ENCODE data around the gene BCAM. TPM values are rescaled to one million over a fixed set of nuclear protein-coding genes. Genes with fewer than 3 reads are reported as not detected.

BCAM gene
- total RNA-seq, 1 experiment from 2014 or later = 4.6 TPM

GRCh38 chr19:44792281-44792680, 16.6 kb upstream of the BCAM start:
- no peak for DNase-seq (ENCODE audit: low read depth)

- no peak for DNase-seq (ENCODE audit: low read depth)
Observed at GRCh38 chr19:44794610-44795009, 14.3 kb upstream of the BCAM start.

- no peak for DNase-seq (ENCODE audit: low read depth)
Observed at GRCh38 chr19:44795398-44795987, 13.4 kb upstream of the BCAM start.

GRCh38 chr19:44796701-44797115, 12.2 kb upstream of the BCAM start:
- DNase-seq (ENCODE audit: low read depth) = no peak

GRCh38 chr19:44799627-44800346, 9.1 kb upstream of the BCAM start:
- DNase-seq (ENCODE audit: low read depth) = no peak

GRCh38 chr19:44800461-44800860, 8.4 kb upstream of the BCAM start:
- peak; percentile 68 for DNase-seq (ENCODE audit: low read depth)

- DNase-seq (ENCODE audit: low read depth) = no peak
Observed at GRCh38 chr19:44803442-44804428, 5.2 kb upstream of the BCAM start.

GRCh38 chr19:44806291-44806690, 2.6 kb upstream of the BCAM start:
- no peak for DNase-seq (ENCODE audit: low read depth)

- no peak for DNase-seq (ENCODE audit: low read depth)
Observed at GRCh38 chr19:44807162-44807561, 1.7 kb upstream of the BCAM start.

- peak; percentile 38 for DNase-seq (ENCODE audit: low read depth)
Observed at GRCh38 chr19:44807652-44808462, 1.0 kb upstream of the BCAM start.

GRCh38 chr19:44809577-44810233, 802 bp downstream of the BCAM start:
- DNase-seq (ENCODE audit: low read depth) = no peak

- DNase-seq (ENCODE audit: low read depth) = no peak
Observed at GRCh38 chr19:44810234-44811121, 1.6 kb downstream of the BCAM start.

GRCh38 chr19:44811122-44811419, 2.2 kb downstream of the BCAM start:
- no peak for DNase-seq (ENCODE audit: low read depth)

GRCh38 chr19:44812142-44812718, 3.3 kb downstream of the BCAM start:
- DNase-seq (ENCODE audit: low read depth) = no peak

- DNase-seq (ENCODE audit: low read depth) = no peak
Observed at GRCh38 chr19:44813070-44813840, 4.4 kb downstream of the BCAM start.

- no peak for DNase-seq (ENCODE audit: low read depth)
Observed at GRCh38 chr19:44813841-44814470, 5.1 kb downstream of the BCAM start.

- DNase-seq (ENCODE audit: low read depth) = no peak
Observed at GRCh38 chr19:44814517-44814916, 5.6 kb downstream of the BCAM start.

- DNase-seq (ENCODE audit: low read depth) = no peak
Observed at GRCh38 chr19:44816301-44816700, 7.4 kb downstream of the BCAM start.

Data from RPMI7951 (cell line).